SH-SY5Y (cell line): ENCODE measurements around the gene NEK7.

ENCODE experiments used
- GATA2 ChIP-seq: IDR thresholded peaks from 2 replicates; pipeline ENCODE4 v1.6.1; 2011; ENCODE audit warnings: mild to moderate bottlenecking, low read depth, low read length
- GATA3 ChIP-seq: IDR thresholded peaks from 2 replicates; pipeline ENCODE4 v1.6.1; 2011; ENCODE audit warnings: low read depth, mild to moderate bottlenecking, low read length, moderate library complexity

DNA sequence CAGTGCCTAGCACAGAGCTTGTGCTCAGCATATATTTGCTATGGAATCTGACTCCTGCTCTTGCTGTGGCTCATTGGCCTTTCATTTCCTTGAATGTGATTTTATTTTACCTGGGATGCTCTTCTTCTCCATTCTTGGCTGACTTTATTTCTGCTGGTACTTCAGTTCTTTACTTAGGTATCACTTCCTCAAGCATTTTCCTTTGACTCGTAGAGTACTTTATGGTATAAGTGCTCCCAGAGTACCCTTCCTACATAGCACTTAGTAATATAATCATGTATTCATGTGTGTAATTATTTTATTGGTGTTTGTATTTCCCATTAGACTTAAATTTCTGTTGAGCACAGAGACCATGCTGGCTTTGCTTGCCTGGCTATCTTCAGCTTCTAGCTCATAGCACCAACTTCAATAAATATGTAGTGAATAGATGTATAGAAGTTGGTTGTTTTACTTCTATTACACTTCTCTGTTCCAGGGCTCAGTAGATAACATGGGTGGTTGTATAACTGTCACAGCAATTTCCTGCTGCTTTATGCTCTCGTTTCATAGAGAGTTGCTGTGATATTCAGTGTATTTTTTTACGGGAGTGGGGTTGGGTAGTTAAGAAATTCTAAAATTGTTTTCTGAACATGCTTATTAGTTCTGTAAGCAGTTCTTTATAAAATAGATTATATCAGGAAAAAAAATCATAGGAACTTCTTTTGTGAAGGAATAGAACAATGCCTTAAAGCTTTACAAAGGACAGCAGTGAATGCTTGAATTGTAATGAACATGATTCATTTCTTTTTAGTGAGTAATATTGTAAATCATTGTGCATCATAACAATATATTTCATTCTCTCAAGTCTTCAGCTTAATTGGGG is 112.2 kb downstream of the NEK7 start:
- TF ChIP-seq GATA2, result no peak
- no peak for TF ChIP-seq GATA3
